Measurements from ENCODE around the gene PPP1R9B. TPM values are rescaled to one million over a fixed set of nuclear protein-coding genes. Genes with fewer than 3 reads are reported as not detected.

PPP1R9B gene
- total RNA-seq, 1 donor from 2014 or later, result 51.5 TPM

- no peak for TF ChIP-seq CTCF (conservative IDR thresholded peaks at IDR 0.05)
- Mint-ChIP-seq H3K4me1 (ENCODE audit: unreplicated experiment) (peaks cover 5% of the 10 kb centered on the region), H3K9me3 (no peaks in the 10 kb centered on the region), H3K27me3 (no peaks in the 10 kb centered on the region), H3K36me3 (peaks cover 7% of the 10 kb centered on the region), H3K4me3 (no peak overlapping the region), H3K27ac (no peak overlapping the region)
- DNase-seq (ENCODE audit: extremely low spot score, unreplicated experiment), result no peak
Measured at GRCh38 chr17:50106393-50107131, 43.9 kb downstream of the PPP1R9B start.

- H3K27me3 Mint-ChIP-seq, result no peaks in the 10 kb centered on the region
- H3K9me3 Mint-ChIP-seq, result no peaks in the 10 kb centered on the region
- peaks cover 7% of the 10 kb centered on the region for H3K36me3 Mint-ChIP-seq
- no peak for TF ChIP-seq CTCF (conservative IDR thresholded peaks at IDR 0.05)
- H3K4me1 Mint-ChIP-seq (ENCODE audit: unreplicated experiment), result peaks cover 12% of the 10 kb centered on the region
- no peak overlapping the region for H3K4me3 Mint-ChIP-seq
- DNase-seq (ENCODE audit: extremely low spot score, unreplicated experiment), result no peak
- no peak overlapping the region for H3K27ac Mint-ChIP-seq
Measured at GRCh38 chr17:50105811-50106210, 44.7 kb downstream of the PPP1R9B start.

- DNase-seq (ENCODE audit: extremely low spot score, unreplicated experiment), result no peak
- peaks cover 7% of the 10 kb centered on the region for H3K36me3 Mint-ChIP-seq
- peaks cover 23% of the 10 kb centered on the region for H3K4me1 Mint-ChIP-seq (ENCODE audit: unreplicated experiment)
- TF ChIP-seq CTCF (conservative IDR thresholded peaks at IDR 0.05), result no peak
- H3K4me3 Mint-ChIP-seq, result no peak overlapping the region
- no peaks in the 10 kb centered on the region for H3K27me3 Mint-ChIP-seq
- no peak overlapping the region for H3K27ac Mint-ChIP-seq
- no peaks in the 10 kb centered on the region for H3K9me3 Mint-ChIP-seq
Measured at GRCh38 chr17:50103941-50104340, 46.5 kb downstream of the PPP1R9B start.

DNA sequence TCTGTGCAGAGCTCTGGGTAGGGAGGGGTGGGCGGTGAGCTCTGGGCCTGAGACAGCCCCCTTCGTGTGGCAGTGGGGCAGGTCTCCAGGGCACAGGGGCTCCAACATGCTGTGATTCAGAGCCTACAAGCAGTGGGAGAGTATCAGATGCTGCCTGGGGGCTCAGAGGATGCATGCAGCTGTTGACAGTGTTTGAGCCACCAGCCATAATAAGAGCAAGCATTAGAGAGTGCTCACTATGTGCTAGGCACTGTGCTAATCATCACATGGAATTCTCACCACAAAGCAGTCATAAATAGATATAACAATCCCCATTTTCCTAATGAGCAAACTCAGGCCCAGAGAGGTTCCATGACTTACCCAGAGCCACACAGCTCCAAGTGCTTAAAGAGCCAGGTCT lies 47.2 kb downstream of the PPP1R9B start:
- Mint-ChIP-seq H3K9me3 (no peaks in the 10 kb centered on the region), H3K36me3 (peaks cover 7% of the 10 kb centered on the region), H3K4me1 (ENCODE audit: unreplicated experiment) (peaks cover 23% of the 10 kb centered on the region), H3K4me3 (no peak overlapping the region), H3K27me3 (no peaks in the 10 kb centered on the region), H3K27ac (no peak overlapping the region)
- TF ChIP-seq CTCF (conservative IDR thresholded peaks at IDR 0.05), result no peak
- no peak for DNase-seq (ENCODE audit: extremely low spot score, unreplicated experiment)

- Mint-ChIP-seq H3K36me3 (peaks cover 7% of the 10 kb centered on the region), H3K27ac (no peak overlapping the region), H3K9me3 (no peaks in the 10 kb centered on the region), H3K27me3 (no peaks in the 10 kb centered on the region), H3K4me1 (ENCODE audit: unreplicated experiment) (peaks cover 23% of the 10 kb centered on the region), H3K4me3 (peak overlapping the region; percentile 44)
- DNase-seq (ENCODE audit: extremely low spot score, unreplicated experiment), result no peak
- no peak for TF ChIP-seq CTCF (conservative IDR thresholded peaks at IDR 0.05)
Measured at GRCh38 chr17:50102164-50102991, 48.1 kb downstream of the PPP1R9B start.

Data from type B pancreatic cell (in vitro differentiated cells).